ENCODE data around the gene ATG16L2.

Gene ATG16L2

GRCh38 chr11:72821920-72822799 is 7.9 kb downstream of the ATG16L2 start:
- in situ Hi-C loops (cut with HindIII; ENCODE audit: low sequenced_read_pairs), result loop anchor here (5.0 to 10.0 kb wide), 2 partner anchors 70 to 343 kb away; partner anchors contain the start of gene ARAP1

GRCh38 chr11:72823105-72823804 is 9.0 kb downstream of the ATG16L2 start:
- in situ Hi-C loops (cut with HindIII; ENCODE audit: low sequenced_read_pairs), result loop anchor here (5.0 to 10.0 kb wide), 2 partner anchors 71 to 342 kb away; partner anchors contain the start of gene ARAP1

GRCh38 chr11:72824020-72824419 is 9.8 kb downstream of the ATG16L2 start:
- in situ Hi-C loops (cut with HindIII; ENCODE audit: low sequenced_read_pairs), result loop anchor here (5.0 to 10.0 kb wide), 2 partner anchors 72 to 341 kb away; partner anchors contain the start of gene ARAP1

GRCh38 chr11:72824811-72825505 is 10.7 kb downstream of the ATG16L2 start:
- in situ Hi-C loops (cut with HindIII; ENCODE audit: low sequenced_read_pairs), result loop anchor here (5.0 to 10.0 kb wide), 2 partner anchors 73 to 340 kb away; partner anchors contain the start of gene ARAP1

GRCh38 chr11:72825661-72826060 is 11.4 kb downstream of the ATG16L2 start:
- in situ Hi-C loops (cut with HindIII; ENCODE audit: low sequenced_read_pairs), result loop anchor here (10.0 kb wide), 1 partner anchor 339 kb away; no protein-coding TSS in a partner anchor

- in situ Hi-C loops (cut with HindIII; ENCODE audit: low sequenced_read_pairs), result loop anchor here (10.0 kb wide), 1 partner anchor 338 kb away; no protein-coding TSS in a partner anchor
Observed at GRCh38 chr11:72826191-72826941, 12.2 kb downstream of the ATG16L2 start.

- in situ Hi-C loops (cut with HindIII; ENCODE audit: low sequenced_read_pairs), result loop anchor here (10.0 kb wide), 1 partner anchor 338 kb away; no protein-coding TSS in a partner anchor
Observed at GRCh38 chr11:72826942-72827480, 12.8 kb downstream of the ATG16L2 start.

- in situ Hi-C loops (cut with HindIII; ENCODE audit: low sequenced_read_pairs), result loop anchor here (10.0 kb wide), 1 partner anchor 337 kb away; no protein-coding TSS in a partner anchor
Observed at GRCh38 chr11:72827656-72828055, 13.4 kb downstream of the ATG16L2 start.

- in situ Hi-C loops (cut with HindIII; ENCODE audit: low sequenced_read_pairs), result loop anchor here (10.0 kb wide), 1 partner anchor 337 kb away; no protein-coding TSS in a partner anchor
Observed at GRCh38 chr11:72828081-72828567, 13.9 kb downstream of the ATG16L2 start.

- in situ Hi-C loops (cut with HindIII; ENCODE audit: low sequenced_read_pairs), result loop anchor here (10.0 kb wide), 1 partner anchor 336 kb away; no protein-coding TSS in a partner anchor
Observed at GRCh38 chr11:72828692-72829101, 14.5 kb downstream of the ATG16L2 start.

GRCh38 chr11:72829178-72829577 is 15.0 kb downstream of the ATG16L2 start:
- in situ Hi-C loops (cut with HindIII; ENCODE audit: low sequenced_read_pairs), result loop anchor here (10.0 kb wide), 1 partner anchor 336 kb away; no protein-coding TSS in a partner anchor

- in situ Hi-C loops (cut with HindIII; ENCODE audit: low sequenced_read_pairs), result loop anchor here (10.0 kb wide), 1 partner anchor 335 kb away; no protein-coding TSS in a partner anchor
Observed at GRCh38 chr11:72829884-72830533, 15.8 kb downstream of the ATG16L2 start.

- in situ Hi-C loops (cut with HindIII; ENCODE audit: low sequenced_read_pairs), result no loop called here
Observed at GRCh38 chr11:72831521-72832300, 17.5 kb downstream of the ATG16L2 start.

- in situ Hi-C loops (cut with HindIII; ENCODE audit: low sequenced_read_pairs), result no loop called here
Observed at GRCh38 chr11:72832301-72833082, 18.3 kb downstream of the ATG16L2 start.

GRCh38 chr11:72833083-72833733 is 19.0 kb downstream of the ATG16L2 start:
- in situ Hi-C loops (cut with HindIII; ENCODE audit: low sequenced_read_pairs), result no loop called here

GRCh38 chr11:72833811-72834493 is 19.7 kb downstream of the ATG16L2 start:
- in situ Hi-C loops (cut with HindIII; ENCODE audit: low sequenced_read_pairs), result no loop called here
